CD4-positive, alpha-beta memory T cell (primary cell): ENCODE data around the gene NPBWR2. TPM values are rescaled to one million over a fixed set of nuclear protein-coding genes. Genes with fewer than 3 reads are reported as not detected.

ENCODE experiments used
- CTCF ChIA-PET: fragments of 350-600 bp; sonication (Branson Sonifier 250); formaldehyde crosslinking; loops from one replicate; lab custom pipeline; 2021; ENCODE audit warnings: inconsistent platforms; ENCODE audit not compliant: partially characterized antibody; lab: Charles Lee
- POLR2A ChIA-PET: fragments of 350-600 bp; sonication (Branson Sonifier 250); formaldehyde crosslinking; loops from one replicate; lab custom pipeline; 2021; ENCODE audit not compliant: partially characterized antibody; lab: Charles Lee
- DNase-seq, 5 donors: peaks; one replicate each; pipeline versions ENCODE4 v3.0.0 to v3.0.0-alpha.2; 2020 to 2022; ENCODE audit warnings: mixed read lengths in 1 of 5
- H3K27ac ChIP-seq: one replicate; pipeline ENCODE4 v1.7.0; 2013; ENCODE audit warnings: low read depth, low read length
- H3K27me3 ChIP-seq: 2 replicates; pipeline ENCODE4 v1.7.0; 2013; ENCODE audit warnings: mild to moderate bottlenecking, low read length, moderate library complexity; ENCODE audit not compliant: insufficient read depth
- H3K36me3 ChIP-seq: 2 replicates; pipeline ENCODE4 v1.7.0; 2013; ENCODE audit warnings: mild to moderate bottlenecking, low read length, moderate library complexity; ENCODE audit not compliant: insufficient read depth
- H3K4me1 ChIP-seq: 2 replicates; pipeline ENCODE4 v1.7.0; 2013; ENCODE audit warnings: mild to moderate bottlenecking, low read length, moderate library complexity; ENCODE audit not compliant: insufficient read depth
- H3K4me3 ChIP-seq, 2 donors: one replicate each; pipeline ENCODE4 v1.7.0; 2013; ENCODE audit warnings: low read length in 2 of 2, mild to moderate bottlenecking in 1 of 2
- H3K9me3 ChIP-seq, 2 donors: one replicate each; pipeline ENCODE4 v1.7.0; 2013; ENCODE audit warnings: low read length in 2 of 2, control low read depth in 1 of 2; ENCODE audit not compliant: control insufficient read depth in 1 of 2
- H3K27ac Mint-ChIP-seq, 7 donors: one replicate each; pipeline ENCODE4 v1.8.0; 2020 to 2021; ENCODE audit warnings: mixed read lengths in 7 of 7, mild to moderate bottlenecking in 6 of 7, inconsistent platforms in 3 of 7, moderate library complexity in 3 of 7
- H3K27me3 Mint-ChIP-seq, 2 donors: one replicate each; pipeline ENCODE4 v1.8.0; 2020 to 2021; ENCODE audit warnings: mixed read lengths in 2 of 2
- H3K36me3 Mint-ChIP-seq, 2 donors: one replicate each; pipeline ENCODE4 v1.8.0; 2020 to 2021; ENCODE audit warnings: mixed read lengths in 2 of 2, inconsistent platforms in 1 of 2, mild to moderate bottlenecking in 1 of 2
- H3K4me1 Mint-ChIP-seq, 4 donors: one replicate each; pipeline ENCODE4 v1.8.0; 2020 to 2021; ENCODE audit warnings: mixed read lengths in 4 of 4, mild to moderate bottlenecking in 1 of 4
- H3K4me3 Mint-ChIP-seq, 8 donors: one replicate each; pipeline ENCODE4 v1.8.0; 2020 to 2021; ENCODE audit warnings: mixed read lengths in 8 of 8, mild to moderate bottlenecking in 7 of 8, moderate library complexity in 6 of 8, inconsistent platforms in 3 of 8
- H3K9me3 Mint-ChIP-seq, 8 donors: one replicate each; pipeline ENCODE4 v1.8.0; 2020 to 2021; ENCODE audit warnings: mixed read lengths in 8 of 8, mild to moderate bottlenecking in 5 of 8, inconsistent platforms in 3 of 8, moderate library complexity in 1 of 8
- intact Hi-C: fragments of 100-400 bp; cut with micrococcal nuclease; formaldehyde crosslinking; loops from one replicate; pipeline ENCODE4 v1.15.1; 2023
- polyA plus RNA-seq, 2 donors: library from polyadenylated mRNA; unstranded; fragments of 300-500 nt; fragmentation: Illumina TruSeq; gene quantifications; one replicate each; pipeline ENCODE4 v1.2.3, GENCODE V29; 2021
- total RNA-seq, 2 experiments: library from RNA; stranded (reverse); gene quantifications; one replicate each; pipeline ENCODE4 v1.2.3, GENCODE V29; 2021

The NPBWR2 gene, protein sequence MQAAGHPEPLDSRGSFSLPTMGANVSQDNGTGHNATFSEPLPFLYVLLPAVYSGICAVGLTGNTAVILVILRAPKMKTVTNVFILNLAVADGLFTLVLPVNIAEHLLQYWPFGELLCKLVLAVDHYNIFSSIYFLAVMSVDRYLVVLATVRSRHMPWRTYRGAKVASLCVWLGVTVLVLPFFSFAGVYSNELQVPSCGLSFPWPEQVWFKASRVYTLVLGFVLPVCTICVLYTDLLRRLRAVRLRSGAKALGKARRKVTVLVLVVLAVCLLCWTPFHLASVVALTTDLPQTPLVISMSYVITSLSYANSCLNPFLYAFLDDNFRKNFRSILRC
- total RNA-seq (not detected), polyA plus RNA-seq (not detected)

DNA sequence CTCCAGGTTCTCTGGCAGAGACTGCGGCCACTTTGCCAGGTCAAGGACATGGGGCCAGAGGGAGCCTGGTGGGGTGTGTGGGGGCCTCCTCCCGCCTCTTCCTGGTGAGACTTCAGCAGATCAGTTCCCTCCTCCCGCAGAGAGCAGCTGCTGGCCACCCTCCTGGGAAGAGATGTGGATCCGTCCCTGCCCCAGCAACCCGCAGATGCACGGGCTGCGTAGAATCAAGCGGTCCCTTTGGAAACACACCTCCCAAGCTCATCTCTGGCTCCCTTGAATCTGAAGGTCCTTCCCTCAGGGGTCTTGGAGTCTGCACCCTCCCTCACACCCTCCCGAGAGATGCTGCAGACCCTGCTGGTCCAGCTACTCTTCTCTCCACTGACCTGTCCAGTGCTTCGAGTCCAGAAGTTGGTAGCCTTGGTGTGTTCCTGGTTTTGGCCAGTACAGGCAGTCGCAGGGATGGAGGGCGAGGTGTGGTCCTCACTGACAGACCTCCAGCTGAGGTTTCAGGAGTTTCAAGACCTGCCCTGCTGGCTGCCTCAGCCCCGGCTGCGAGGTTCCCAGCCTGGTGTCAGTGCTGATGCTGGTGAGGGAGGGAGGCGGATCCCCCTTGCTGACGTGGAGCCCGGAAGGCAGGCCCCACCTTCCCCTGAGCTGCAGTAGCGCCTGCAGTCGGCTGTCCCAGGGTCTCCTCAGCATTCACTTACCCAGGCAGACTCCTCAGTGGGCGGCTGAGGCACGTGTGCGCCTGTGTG, at the start of gene NPBWR2:
Gene NPBWR2 (minus strand): TSS at position 585 of the 755 bp plus-strand sequence. CDS start 734 bp downstream, outside the sequence.
- CTCF ChIA-PET: no interaction called here

DNA sequence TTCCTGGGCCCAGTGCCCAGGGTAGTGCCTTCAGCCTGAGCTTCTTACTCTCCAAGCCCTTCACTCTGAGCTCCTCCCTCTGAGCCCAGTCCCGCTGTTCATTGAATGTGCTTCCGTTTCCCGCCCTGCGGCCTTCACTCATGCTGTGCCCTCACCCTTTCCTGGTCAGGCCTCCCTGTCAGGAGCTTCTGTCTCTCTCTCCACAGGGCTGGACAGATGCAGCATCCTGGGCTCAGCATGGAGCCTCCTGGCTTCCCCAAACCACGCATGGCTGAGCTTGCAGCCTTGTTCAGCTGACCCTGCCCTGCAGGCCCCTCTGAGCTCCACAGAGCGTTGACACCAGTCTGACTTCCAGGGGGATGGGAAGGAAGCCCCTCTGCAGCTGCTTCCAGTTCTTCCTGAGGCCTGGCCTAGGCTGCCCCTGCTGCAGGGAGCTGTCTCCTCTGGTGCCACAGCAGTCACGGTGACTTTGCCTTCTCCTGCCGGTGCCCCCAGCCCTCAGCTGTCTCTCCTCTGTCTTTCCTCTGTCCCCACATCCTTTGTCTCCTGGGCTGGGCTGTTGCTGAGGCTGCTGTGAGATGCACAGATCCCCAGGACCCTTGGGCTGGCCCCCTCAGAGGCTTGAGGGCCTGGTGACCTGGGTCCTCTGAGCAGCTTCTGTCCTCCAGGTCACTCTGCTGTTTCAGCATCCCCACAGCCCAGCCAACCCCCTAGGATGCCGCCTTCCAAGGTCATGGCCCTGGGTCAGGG, 48.9 kb upstream of the NPBWR2 start:
- CTCF ChIA-PET: no interaction called here
- H3K4me3 ChIP-seq: no peak overlapping the region
- H3K9me3 Mint-ChIP-seq: no peaks in the 10 kb centered on the region
- H3K4me3 Mint-ChIP-seq: no peak overlapping the region
- no peak overlapping the region for H3K27ac ChIP-seq
- H3K27me3 ChIP-seq: peaks cover 2% of the 10 kb centered on the region
- DNase-seq: no peak
- no peaks in the 10 kb centered on the region for H3K4me1 ChIP-seq
- H3K4me1 Mint-ChIP-seq: no peaks in the 10 kb centered on the region
- no peaks in the 10 kb centered on the region for H3K36me3 ChIP-seq
- intact Hi-C loops: no loop called here
- POLR2A ChIA-PET: no interaction called here
- H3K36me3 Mint-ChIP-seq: no peaks in the 10 kb centered on the region
- no peaks in the 10 kb centered on the region for H3K9me3 ChIP-seq
- H3K27ac Mint-ChIP-seq: peak overlapping the region in 1 of 7 donors; percentile 23
- H3K27me3 Mint-ChIP-seq: peaks cover 12 to 19% of the 10 kb centered on the region in 2 donors

More for the DNA sequence above, at the start of gene NPBWR2:
- Histone ChIP-seq H3K36me3 (no peaks in the 10 kb centered on the region), H3K4me3 (no peak within 1 kb of the TSS), H3K27ac (no peak within 1 kb of the TSS), H3K4me1 (no peaks in the 10 kb centered on the region), H3K9me3 (no peaks in the 10 kb centered on the region), H3K27me3 (no peaks in the 10 kb centered on the region)
- H3K4me3 Mint-ChIP-seq: no peak within 1 kb of the TSS
- no peaks in the 10 kb centered on the region for H3K36me3 Mint-ChIP-seq
- intact Hi-C loops: no loop called here
- H3K4me1 Mint-ChIP-seq: peaks cover 2 to 6% (median 4%) of the 10 kb centered on the region in 4 donors
- no peaks in the 10 kb centered on the region for H3K9me3 Mint-ChIP-seq
- peak within 1 kb of the TSS in 2 of 7 donors; percentile 15 to 42 for H3K27ac Mint-ChIP-seq
- POLR2A ChIA-PET: no interaction called here
- H3K27me3 Mint-ChIP-seq: peaks cover 8 to 9% of the 10 kb centered on the region in 2 donors
- no peak for DNase-seq

DNA sequence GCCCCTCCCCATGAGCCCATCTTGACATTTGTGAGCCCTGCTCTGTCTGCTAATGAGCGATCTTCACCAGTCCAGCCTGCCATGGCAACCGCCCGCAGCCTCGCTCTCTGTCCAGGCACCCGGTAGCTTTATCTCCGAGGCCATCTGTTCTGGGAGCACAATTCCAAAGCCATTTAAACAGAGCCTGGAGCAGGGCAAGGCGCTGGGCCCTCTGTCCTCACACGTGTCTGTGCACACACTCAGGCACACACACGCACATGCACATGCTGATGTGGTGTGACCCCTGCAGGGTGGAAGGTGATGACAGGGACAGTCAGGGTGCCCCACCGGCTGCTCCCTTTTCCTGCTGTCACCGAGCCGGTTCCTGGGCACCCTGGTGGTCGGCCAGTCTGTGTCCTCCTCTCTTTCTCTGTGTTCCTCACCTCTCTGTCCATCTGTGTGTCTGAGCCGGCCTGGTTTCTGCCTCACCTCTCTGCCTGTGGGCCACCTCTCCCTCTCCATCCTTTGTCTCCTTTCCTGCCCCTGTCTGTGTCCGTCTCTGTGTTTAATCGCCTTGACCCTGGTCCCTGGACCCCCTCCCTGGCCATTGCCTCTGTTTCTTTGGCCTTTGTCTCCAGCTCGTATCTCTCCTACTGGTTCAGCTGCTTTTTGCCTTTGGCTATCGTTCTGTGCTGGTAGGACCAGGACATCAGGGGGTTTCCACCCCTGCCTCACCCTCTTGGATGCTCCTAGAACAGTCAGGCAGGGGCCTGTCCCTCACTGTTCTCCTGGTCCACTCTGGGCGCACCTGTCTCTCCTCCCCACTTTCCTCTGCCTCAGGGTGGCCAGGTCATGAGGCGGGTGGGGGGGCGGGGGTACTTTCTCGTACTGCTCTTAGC, 48.1 kb upstream of the NPBWR2 start:
- no peaks in the 10 kb centered on the region for H3K9me3 Mint-ChIP-seq
- no peaks in the 10 kb centered on the region for H3K36me3 Mint-ChIP-seq
- Histone ChIP-seq H3K27me3 (no peaks in the 10 kb centered on the region), H3K9me3 (no peaks in the 10 kb centered on the region), H3K27ac (no peak overlapping the region), H3K36me3 (no peaks in the 10 kb centered on the region), H3K4me1 (no peaks in the 10 kb centered on the region), H3K4me3 (no peak overlapping the region)
- H3K27ac Mint-ChIP-seq: no peak overlapping the region
- ChIA-PET POLR2A (no interaction called here), CTCF (no interaction called here)
- H3K4me1 Mint-ChIP-seq: no peaks in the 10 kb centered on the region
- DNase-seq: no peak
- no peak overlapping the region for H3K4me3 Mint-ChIP-seq
- H3K27me3 Mint-ChIP-seq: peaks cover 9 to 11% of the 10 kb centered on the region in 2 donors
- intact Hi-C loops: no loop called here

DNA sequence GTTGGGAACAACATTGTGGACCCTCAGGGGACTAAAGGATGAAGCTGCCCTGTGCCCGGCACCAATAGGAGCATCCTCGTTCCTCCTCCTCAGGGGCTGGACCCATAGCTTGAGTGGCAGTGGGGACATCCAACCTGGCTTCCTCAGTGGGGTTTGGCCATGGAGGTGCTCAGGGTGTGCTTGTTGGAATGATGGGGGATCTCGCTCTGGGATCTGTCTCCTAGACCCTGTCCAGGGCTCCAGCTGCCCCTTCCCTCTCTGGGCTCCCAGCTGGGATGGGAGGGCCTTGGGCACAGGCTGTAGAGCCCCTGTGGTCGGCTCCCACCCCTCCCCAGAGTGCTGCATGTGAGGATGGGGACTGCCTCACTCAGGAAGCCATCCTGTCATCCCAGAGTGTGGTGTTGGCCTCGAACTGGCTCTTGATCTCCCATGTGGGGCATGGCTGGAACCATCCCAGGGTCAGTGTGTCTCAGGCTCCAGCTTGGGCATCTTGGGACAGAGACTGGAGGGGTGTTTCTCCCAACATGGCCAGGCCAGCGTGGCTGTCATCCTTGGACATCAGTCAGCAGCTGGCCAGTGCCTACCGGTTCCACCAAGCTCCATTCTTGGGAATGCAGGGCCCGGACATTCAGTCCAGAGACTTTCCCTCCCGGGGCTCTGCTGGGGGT, 47.4 kb upstream of the NPBWR2 start:
- Histone ChIP-seq H3K9me3 (no peaks in the 10 kb centered on the region), H3K27me3 (no peaks in the 10 kb centered on the region), H3K36me3 (no peaks in the 10 kb centered on the region), H3K4me3 (no peak overlapping the region), H3K4me1 (no peaks in the 10 kb centered on the region), H3K27ac (no peak overlapping the region)
- ChIA-PET CTCF (no interaction called here), POLR2A (no interaction called here)
- DNase-seq: no peak
- H3K9me3 Mint-ChIP-seq: no peaks in the 10 kb centered on the region
- no peak overlapping the region for H3K27ac Mint-ChIP-seq
- H3K4me1 Mint-ChIP-seq: no peaks in the 10 kb centered on the region
- no peaks in the 10 kb centered on the region for H3K36me3 Mint-ChIP-seq
- H3K4me3 Mint-ChIP-seq: no peak overlapping the region
- H3K27me3 Mint-ChIP-seq: peaks cover 6 to 9% of the 10 kb centered on the region in 2 donors
- intact Hi-C loops: no loop called here

DNA sequence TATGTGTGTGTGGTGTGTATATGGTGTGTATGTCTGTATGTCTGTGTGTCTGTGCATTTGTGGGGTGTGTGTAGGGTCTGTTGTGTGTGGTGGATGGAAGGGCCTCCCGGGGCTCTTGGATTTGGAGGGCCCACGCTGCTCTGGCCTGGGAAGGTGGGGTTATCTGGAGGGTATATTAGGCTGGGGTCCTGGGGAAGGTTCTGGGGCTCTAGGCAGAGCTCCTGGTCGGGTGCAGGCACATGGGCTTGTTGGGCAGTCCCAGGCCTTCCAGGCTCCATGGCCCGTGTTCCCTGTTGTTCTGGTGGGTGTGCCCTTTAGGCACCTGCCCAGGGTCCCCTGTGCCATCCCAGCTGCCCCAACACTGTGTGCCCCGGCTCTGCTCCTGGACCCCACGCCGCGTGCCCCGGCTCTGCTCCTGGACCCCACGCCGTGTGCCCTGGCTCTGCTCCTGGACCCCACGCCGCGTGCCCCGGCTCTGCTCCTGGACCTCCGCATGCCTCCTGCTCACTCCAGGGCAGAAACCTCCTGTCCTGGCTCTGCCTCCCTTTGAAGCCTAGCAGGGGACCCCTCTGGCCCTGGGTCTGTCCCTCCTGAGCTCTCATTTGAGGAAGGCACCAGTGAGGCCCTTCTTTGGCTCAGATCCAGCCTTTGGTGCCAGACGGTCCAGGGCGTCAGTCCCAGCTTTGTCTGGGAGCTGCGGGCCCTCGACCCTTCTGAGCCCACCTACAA, 46.7 kb upstream of the NPBWR2 start:
- Histone ChIP-seq H3K4me3 (no peak overlapping the region), H3K4me1 (no peaks in the 10 kb centered on the region), H3K9me3 (no peaks in the 10 kb centered on the region), H3K27ac (no peak overlapping the region), H3K36me3 (no peaks in the 10 kb centered on the region), H3K27me3 (no peaks in the 10 kb centered on the region)
- Mint-ChIP-seq H3K4me1 (no peaks in the 10 kb centered on the region), H3K27me3 (peaks cover 5 to 6% of the 10 kb centered on the region in 2 donors), H3K4me3 (no peak overlapping the region), H3K9me3 (no peaks in the 10 kb centered on the region), H3K27ac (peak overlapping the region in 1 of 7 donors; percentile 66), H3K36me3 (no peaks in the 10 kb centered on the region)
- intact Hi-C loops: no loop called here
- ChIA-PET CTCF (no interaction called here), POLR2A (no interaction called here)
- no peak for DNase-seq

DNA sequence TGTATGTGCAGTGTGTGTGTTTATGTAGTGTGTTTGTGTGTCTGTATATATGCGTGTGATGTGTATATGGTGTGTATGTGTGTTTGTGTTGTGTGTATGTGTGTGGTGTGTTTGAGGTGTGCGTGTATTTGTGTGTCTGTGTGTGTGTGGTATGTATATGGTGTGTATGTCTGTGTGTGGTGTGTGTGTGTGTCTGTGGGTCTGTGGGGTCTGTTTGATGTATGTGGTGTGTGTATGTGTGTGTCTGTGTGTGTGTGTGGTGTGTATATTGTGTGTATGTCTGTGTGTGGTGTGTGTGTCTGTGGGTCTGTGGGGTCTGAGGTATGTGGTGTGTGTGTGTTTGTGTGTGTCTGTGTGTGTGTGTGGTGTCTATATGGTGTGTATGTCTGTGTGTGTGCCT, 46.0 kb upstream of the NPBWR2 start:
- intact Hi-C loops: no loop called here
- peak overlapping the region in 1 of 7 donors; percentile 66 for H3K27ac Mint-ChIP-seq
- no peaks in the 10 kb centered on the region for H3K9me3 ChIP-seq
- peaks cover 3 to 4% of the 10 kb centered on the region in 2 donors for H3K27me3 Mint-ChIP-seq
- no peak overlapping the region for H3K27ac ChIP-seq
- peak overlapping the region in 1 of 8 donors; percentile 6 for H3K4me3 Mint-ChIP-seq
- H3K27me3 ChIP-seq: no peaks in the 10 kb centered on the region
- H3K4me3 ChIP-seq: no peak overlapping the region
- H3K36me3 Mint-ChIP-seq: no peaks in the 10 kb centered on the region
- POLR2A ChIA-PET: no interaction called here
- no peak for DNase-seq
- CTCF ChIA-PET: no interaction called here
- H3K36me3 ChIP-seq: no peaks in the 10 kb centered on the region
- no peaks in the 10 kb centered on the region for H3K4me1 ChIP-seq
- H3K4me1 Mint-ChIP-seq: no peaks in the 10 kb centered on the region
- H3K9me3 Mint-ChIP-seq: no peaks in the 10 kb centered on the region
